Muscle of back (tissue), 11 donors: ENCODE results near the gene CLSTN3. TPM values are rescaled to one million over a fixed set of nuclear protein-coding genes. Genes with fewer than 3 reads are reported as not detected.
A peak's percentile ranks its signal among the peaks of the same experiment; 100 is the strongest.

Source experiments
- DNase-seq, 3 donors: peaks; one replicate each; pipeline versions ENCODE4 v3.0.0 to v3.0.0-alpha.2; 2013
- polyA plus RNA-seq, 10 donors: library from polyadenylated mRNA; unstranded; fragments of 120-200 nt; gene quantifications; one replicate each; pipeline ENCODE4 v1.2.1, GENCODE V29; 2013; ENCODE audit not compliant: insufficient read length in 10 of 10

Gene CLSTN3
- polyA plus RNA-seq, 10 donors: 11.8 to 25.7 (median 19.1) TPM

- DNase-seq: peak; percentile 41 to 81 (median 61)
Observed at GRCh38 chr12:7188562-7189397, 58.6 kb downstream of the CLSTN3 start.

GRCh38 chr12:7189398-7190267, 59.5 kb downstream of the CLSTN3 start, which contains the start of gene PEX5:
Gene PEX5 (plus strand): TSS chr12:7189686. CDS start chr12:7190378, 692 bp downstream.
- peak; percentile 94 to 96 (median 94) for DNase-seq

GRCh38 chr12:7190268-7191055, 60.3 kb downstream of the CLSTN3 start:
- peak in 1 of 3 donors; percentile 8 for DNase-seq

- no peak for DNase-seq
Observed at GRCh38 chr12:7193674-7194073, 63.5 kb downstream of the CLSTN3 start.

- DNase-seq: no peak
Observed at GRCh38 chr12:7197841-7198240, 67.7 kb downstream of the CLSTN3 start.

GRCh38 chr12:7203109-7203508, 72.9 kb downstream of the CLSTN3 start:
- DNase-seq: no peak

- no peak for DNase-seq
Observed at GRCh38 chr12:7205091-7205490, 74.9 kb downstream of the CLSTN3 start.

GRCh38 chr12:7206691-7207090, 76.5 kb downstream of the CLSTN3 start:
- DNase-seq: no peak

GRCh38 chr12:7207866-7208625, 77.9 kb downstream of the CLSTN3 start:
- DNase-seq: peak in 2 of 3 donors; percentile 27 to 37

Other genes starting within 250 kb of the CLSTN3 start
- gene LRRC23, start 225.5 kb upstream of the CLSTN3 start, polyA plus RNA-seq: 10 to 100 TPM in 6 of 10 donors, 1 to 10 TPM in 4; 8.4 to 11.7 (median 10.2) TPM
- 10 to 100 TPM in 2 of 10 donors, 1 to 10 TPM in 8; 5.2 to 11.7 (median 8.4) TPM for gene ENO2, start 215.8 kb upstream of the CLSTN3 start, polyA plus RNA-seq
- gene ATN1, start 202.4 kb upstream of the CLSTN3 start, polyA plus RNA-seq: 10 to 100 TPM; 58.2 to 79.9 (median 68.1) TPM
- not detected for gene RNU7-1, start 186.6 kb upstream of the CLSTN3 start, polyA plus RNA-seq
- gene C12orf57, start 186.3 kb upstream of the CLSTN3 start, polyA plus RNA-seq: 100 to 1,000 TPM; 120 to 180 (median 152) TPM
- gene PTPN6, start 179.0 kb upstream of the CLSTN3 start, polyA plus RNA-seq: 10 to 100 TPM in 1 of 10 donors, 1 to 10 TPM in 9; 4.3 to 10.6 (median 6.6) TPM
- 100 to 1,000 TPM; 254 to 293 (median 280) TPM for gene PHB2, start 159.7 kb upstream of the CLSTN3 start, polyA plus RNA-seq
- gene EMG1, start 159.5 kb upstream of the CLSTN3 start, polyA plus RNA-seq: 10 to 100 TPM; 27.1 to 38.6 (median 29.8) TPM
- gene LPCAT3, start 111.9 kb upstream of the CLSTN3 start, polyA plus RNA-seq: 10 to 100 TPM; 18.0 to 23.7 (median 20.7) TPM
- 100 to 1,000 TPM in 2 of 10 donors, 10 to 100 TPM in 8; 65.9 to 107 (median 83.6) TPM for gene C1S, start 69.7 kb upstream of the CLSTN3 start, polyA plus RNA-seq
- gene C1R, start 37.9 kb upstream of the CLSTN3 start, polyA plus RNA-seq: 100 to 1,000 TPM in 2 of 10 donors, 10 to 100 TPM in 8; 80.3 to 122 (median 98.4) TPM
- gene C1RL, start 21.2 kb upstream of the CLSTN3 start, polyA plus RNA-seq: 10 to 100 TPM; 10.4 to 23.6 (median 11.9) TPM
- 1 to 10 TPM; 1.1 to 8.2 (median 3.3) TPM for gene RBP5, start 1.5 kb upstream of the CLSTN3 start, polyA plus RNA-seq
- 10 to 100 TPM; 31.6 to 39.0 (median 35.8) TPM for gene PEX5, start 59.3 kb downstream of the CLSTN3 start, polyA plus RNA-seq
- gene ACSM4, start 173.7 kb downstream of the CLSTN3 start, polyA plus RNA-seq: under 1 TPM in 4 of 10 donors, not detected in 6; 0.07 to 0.16 (median 0.13) TPM